Glutamatergic neuron (in vitro differentiated cells): ENCODE measurements around the gene ATP9B. TPM values are rescaled to one million over a fixed set of nuclear protein-coding genes. Genes with fewer than 3 reads are reported as not detected.

ENCODE experiments used
- DNase-seq: peaks from one replicate; pipeline ENCODE4 v3.0.0; 2022
- H3K27ac Mint-ChIP-seq: one replicate; pipeline ENCODE4 v1.8.0; 2020; ENCODE audit warnings: mild to moderate bottlenecking, mixed read lengths, inconsistent platforms; ENCODE audit not compliant: unreplicated experiment
- H3K27me3 Mint-ChIP-seq: one replicate; pipeline ENCODE4 v1.8.0; 2020; ENCODE audit warnings: mild to moderate bottlenecking, moderate library complexity, mixed read lengths, inconsistent platforms; ENCODE audit not compliant: unreplicated experiment
- H3K36me3 Mint-ChIP-seq: one replicate; pipeline ENCODE4 v1.8.0; 2020; ENCODE audit warnings: mild to moderate bottlenecking, mixed read lengths, inconsistent platforms; ENCODE audit not compliant: unreplicated experiment
- H3K4me1 Mint-ChIP-seq: one replicate; pipeline ENCODE4 v1.8.0; 2020; ENCODE audit warnings: mild to moderate bottlenecking, low read depth, mixed read lengths, inconsistent platforms; ENCODE audit not compliant: unreplicated experiment
- H3K4me3 Mint-ChIP-seq: one replicate; pipeline ENCODE4 v1.8.0; 2020; ENCODE audit warnings: mild to moderate bottlenecking, mixed read lengths, inconsistent platforms; ENCODE audit not compliant: unreplicated experiment
- H3K9me3 Mint-ChIP-seq: one replicate; pipeline ENCODE4 v1.8.0; 2020; ENCODE audit warnings: mild to moderate bottlenecking, moderate library complexity, mixed read lengths, inconsistent platforms; ENCODE audit not compliant: unreplicated experiment
- total RNA-seq: library from RNA; stranded (reverse); fragmentation: NEBNext Ultra II Directional; extraction: Animal tissue kit (Norgen Biotek cat#: 25700); gene quantifications from one replicate; pipeline ENCODE4 v1.2.1, GENCODE V29; 2021; ENCODE audit not compliant: unreplicated experiment
- TF ChIP-seq, protein P1 (sequence below): fragments of 200-600 bp; sonication (generic); IDR thresholded peaks from one replicate; pipeline ENCODE4 v1.5.0; 2021; ENCODE audit not compliant: partially characterized antibody, unreplicated experiment

Gene ATP9B
- total RNA-seq, 1 donor from 2014 or later = 62.6 TPM

GRCh38 chr18:79329786-79330185 is 260.6 kb downstream of the ATP9B start:
- no peak overlapping the region for H3K27ac Mint-ChIP-seq
- peaks cover 4% of the 10 kb centered on the region for H3K27me3 Mint-ChIP-seq
- H3K4me1 Mint-ChIP-seq = peaks cover 4% of the 10 kb centered on the region
- peaks cover 6% of the 10 kb centered on the region for H3K9me3 Mint-ChIP-seq
- H3K36me3 Mint-ChIP-seq = peaks cover 9% of the 10 kb centered on the region
- no peak for DNase-seq
- no peak overlapping the region for H3K4me3 Mint-ChIP-seq
- TF ChIP-seq, protein P1, sequence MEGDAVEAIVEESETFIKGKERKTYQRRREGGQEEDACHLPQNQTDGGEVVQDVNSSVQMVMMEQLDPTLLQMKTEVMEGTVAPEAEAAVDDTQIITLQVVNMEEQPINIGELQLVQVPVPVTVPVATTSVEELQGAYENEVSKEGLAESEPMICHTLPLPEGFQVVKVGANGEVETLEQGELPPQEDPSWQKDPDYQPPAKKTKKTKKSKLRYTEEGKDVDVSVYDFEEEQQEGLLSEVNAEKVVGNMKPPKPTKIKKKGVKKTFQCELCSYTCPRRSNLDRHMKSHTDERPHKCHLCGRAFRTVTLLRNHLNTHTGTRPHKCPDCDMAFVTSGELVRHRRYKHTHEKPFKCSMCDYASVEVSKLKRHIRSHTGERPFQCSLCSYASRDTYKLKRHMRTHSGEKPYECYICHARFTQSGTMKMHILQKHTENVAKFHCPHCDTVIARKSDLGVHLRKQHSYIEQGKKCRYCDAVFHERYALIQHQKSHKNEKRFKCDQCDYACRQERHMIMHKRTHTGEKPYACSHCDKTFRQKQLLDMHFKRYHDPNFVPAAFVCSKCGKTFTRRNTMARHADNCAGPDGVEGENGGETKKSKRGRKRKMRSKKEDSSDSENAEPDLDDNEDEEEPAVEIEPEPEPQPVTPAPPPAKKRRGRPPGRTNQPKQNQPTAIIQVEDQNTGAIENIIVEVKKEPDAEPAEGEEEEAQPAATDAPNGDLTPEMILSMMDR = no peak

DNA sequence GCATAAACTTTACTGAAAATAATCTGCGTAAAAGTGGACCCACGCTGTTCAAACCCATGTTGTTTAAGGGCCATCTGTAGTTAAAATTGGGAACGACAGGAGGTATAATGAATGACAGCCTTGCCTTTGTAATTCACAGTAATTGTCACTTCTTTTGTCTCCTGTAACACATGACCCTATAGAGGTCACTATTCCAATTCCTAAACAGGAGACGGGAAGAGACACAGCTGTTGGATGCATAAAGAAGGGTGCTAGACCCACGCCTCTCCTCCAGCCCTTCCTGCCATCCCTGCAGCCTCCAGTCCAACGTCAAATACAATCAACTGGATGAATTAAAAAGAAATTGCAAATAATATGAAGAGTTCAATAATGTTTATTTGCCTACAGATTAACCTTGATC is 263.5 kb downstream of the ATP9B start:
- Mint-ChIP-seq H3K27ac (no peak overlapping the region), H3K4me3 (no peak overlapping the region)
- TF ChIP-seq, protein P1 = no peak

DNA sequence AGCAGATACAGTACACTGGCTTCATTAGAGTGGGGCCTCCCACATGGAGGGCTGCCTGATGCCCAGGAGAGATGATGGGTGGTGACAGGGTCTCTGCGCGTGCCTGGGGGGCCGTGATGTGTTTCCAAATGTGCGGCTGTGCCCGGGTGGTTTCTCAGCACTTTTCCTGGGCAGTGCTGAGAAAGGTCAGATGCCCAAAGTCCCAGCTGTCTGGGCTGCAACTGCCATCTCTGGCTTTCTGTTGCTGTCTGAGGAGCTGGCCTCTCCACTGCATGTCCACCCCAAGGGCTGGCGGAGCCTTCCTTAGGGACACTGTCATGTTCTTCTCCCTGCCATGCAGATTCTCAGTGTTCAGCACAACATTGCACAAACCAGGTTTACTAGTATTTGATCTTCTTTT is 263.9 kb downstream of the ATP9B start:
- Mint-ChIP-seq H3K27me3 (peaks cover 5% of the 10 kb centered on the region), H3K36me3 (peaks cover 4% of the 10 kb centered on the region), H3K4me3 (no peak overlapping the region), H3K9me3 (peaks cover under 1% of the 10 kb centered on the region), H3K4me1 (peaks cover 4% of the 10 kb centered on the region), H3K27ac (no peak overlapping the region)
- TF ChIP-seq, protein P1 = no peak
- DNase-seq = no peak

More for the DNA sequence above, 263.5 kb downstream of the ATP9B start:
- peaks cover 3% of the 10 kb centered on the region for H3K9me3 Mint-ChIP-seq
- H3K4me1 Mint-ChIP-seq = peaks cover 4% of the 10 kb centered on the region
- DNase-seq = no peak
- H3K27me3 Mint-ChIP-seq = peaks cover 7% of the 10 kb centered on the region
- H3K36me3 Mint-ChIP-seq = peaks cover 4% of the 10 kb centered on the region

- no peak overlapping the region for H3K4me3 Mint-ChIP-seq
- peaks cover 3% of the 10 kb centered on the region for H3K27me3 Mint-ChIP-seq
- H3K4me1 Mint-ChIP-seq = peaks cover 4% of the 10 kb centered on the region
- TF ChIP-seq, protein P1 = no peak
- DNase-seq = no peak
- no peaks in the 10 kb centered on the region for H3K9me3 Mint-ChIP-seq
- H3K36me3 Mint-ChIP-seq = peaks cover 13% of the 10 kb centered on the region
- no peak overlapping the region for H3K27ac Mint-ChIP-seq
Observed at GRCh38 chr18:79334496-79335233, 265.5 kb downstream of the ATP9B start.

DNA sequence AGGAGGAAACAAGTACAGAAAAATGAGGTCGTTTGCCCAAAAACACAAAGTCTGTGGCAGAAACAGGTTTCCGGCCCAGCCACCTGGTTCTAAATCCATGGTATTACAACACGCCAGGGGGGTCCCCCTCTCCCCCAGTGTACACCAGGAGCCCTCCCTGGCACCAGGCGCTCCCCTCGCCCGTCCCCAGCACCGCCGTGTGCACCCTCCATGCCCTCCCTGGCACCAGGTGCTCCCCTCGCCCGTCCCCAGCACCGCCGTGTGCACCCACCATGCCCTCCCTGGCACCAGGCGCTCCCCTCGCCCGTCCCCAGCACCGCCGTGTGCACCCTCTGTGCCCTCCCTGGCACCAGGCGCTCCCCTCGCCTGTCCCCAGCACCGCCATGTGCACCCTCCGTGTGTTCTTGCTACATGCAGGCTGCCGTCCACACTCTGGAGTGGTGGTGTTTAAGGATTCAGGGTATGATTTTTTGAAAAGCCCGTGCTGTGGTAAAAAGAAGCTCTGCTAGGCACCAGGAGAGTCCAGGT is 266.7 kb downstream of the ATP9B start:
- Mint-ChIP-seq H3K27ac (no peak overlapping the region), H3K4me3 (no peak overlapping the region), H3K4me1 (peaks cover 4% of the 10 kb centered on the region), H3K9me3 (no peaks in the 10 kb centered on the region), H3K36me3 (peaks cover 9% of the 10 kb centered on the region), H3K27me3 (peaks cover 3% of the 10 kb centered on the region)
- no peak for DNase-seq
- TF ChIP-seq, protein P1 = no peak
